Stimulated activated CD4-positive, alpha-beta T cell treated with anti-CD3 and anti-CD28 coated beads, Interleukin-1b, Interleukin-23, amount 100 ng/mL, for 24 hours (primary cell): ENCODE results near the gene CSNK2A1.

ENCODE experiments used
- DNase-seq, 4 experiments: peaks; one replicate each; pipeline ENCODE4 v3.0.0-alpha.2; 2020; ENCODE audit warnings: low read depth in 4 of 4, low spot score in 1 of 4

CSNK2A1 gene

DNA sequence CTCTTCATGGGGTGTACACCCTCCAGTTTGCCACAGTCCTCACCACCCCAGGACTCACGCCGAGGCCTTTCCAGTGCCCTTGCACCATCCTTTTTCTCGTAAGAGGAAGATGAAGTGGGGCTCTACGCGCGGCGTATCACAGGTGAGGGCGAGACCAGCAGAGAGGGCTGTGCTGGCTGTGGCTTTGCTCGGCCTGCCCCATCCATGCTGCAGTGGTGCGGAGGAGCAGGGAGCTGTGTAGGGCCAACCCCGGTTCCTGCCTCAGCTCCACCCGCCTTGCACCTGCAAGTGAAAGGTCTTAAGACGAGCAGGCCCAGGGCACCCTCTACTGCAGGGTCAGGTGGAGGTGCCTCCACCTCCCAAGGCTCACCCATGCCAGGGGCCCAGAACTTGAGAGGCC lies 111.4 kb downstream of the CSNK2A1 start:
- no peak for DNase-seq

DNA sequence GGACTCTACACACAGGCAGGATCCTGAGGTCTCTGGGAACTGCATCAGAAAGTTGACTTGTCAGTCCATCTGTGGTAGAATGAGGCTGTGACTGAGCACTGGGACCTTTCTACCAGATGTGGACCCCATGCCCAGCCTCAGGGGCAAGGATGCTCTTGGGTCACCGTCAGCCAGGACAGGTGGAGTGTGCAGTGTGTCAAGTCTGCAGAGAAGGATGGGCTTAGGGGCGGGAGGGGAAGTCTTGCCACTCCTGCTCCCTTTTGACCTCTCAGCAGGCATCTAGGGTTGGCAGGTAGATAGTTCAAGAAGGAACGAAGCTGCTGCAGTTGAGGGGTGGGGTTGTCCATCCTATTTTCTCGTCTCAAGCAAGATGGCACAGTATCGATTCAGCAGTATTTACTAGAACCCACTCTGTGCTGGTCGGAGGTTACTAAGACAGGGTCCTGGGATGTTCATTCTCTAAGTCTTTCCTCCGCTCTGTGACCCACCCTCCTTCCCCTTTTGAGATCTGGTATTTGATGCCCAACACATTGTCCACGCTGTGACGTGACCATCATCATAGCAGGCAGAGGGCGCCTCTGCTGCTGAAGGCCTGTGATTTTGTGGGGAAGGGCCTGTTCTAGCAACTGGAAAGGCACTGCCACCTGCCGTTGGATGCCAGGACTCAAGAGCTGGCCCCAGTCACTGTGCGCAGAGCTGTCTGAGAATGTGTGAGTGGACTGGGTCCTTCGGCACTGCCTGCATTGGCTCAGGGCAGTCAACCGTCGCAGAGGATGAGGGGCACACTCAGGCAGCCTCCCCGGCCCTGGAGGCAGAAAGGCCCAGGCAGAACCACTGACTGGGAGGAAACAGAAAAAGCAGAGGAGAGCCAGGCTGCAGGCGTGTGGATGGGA lies 112.3 kb downstream of the CSNK2A1 start:
- DNase-seq = peak in 1 of 4 experiments; percentile 24

DNA sequence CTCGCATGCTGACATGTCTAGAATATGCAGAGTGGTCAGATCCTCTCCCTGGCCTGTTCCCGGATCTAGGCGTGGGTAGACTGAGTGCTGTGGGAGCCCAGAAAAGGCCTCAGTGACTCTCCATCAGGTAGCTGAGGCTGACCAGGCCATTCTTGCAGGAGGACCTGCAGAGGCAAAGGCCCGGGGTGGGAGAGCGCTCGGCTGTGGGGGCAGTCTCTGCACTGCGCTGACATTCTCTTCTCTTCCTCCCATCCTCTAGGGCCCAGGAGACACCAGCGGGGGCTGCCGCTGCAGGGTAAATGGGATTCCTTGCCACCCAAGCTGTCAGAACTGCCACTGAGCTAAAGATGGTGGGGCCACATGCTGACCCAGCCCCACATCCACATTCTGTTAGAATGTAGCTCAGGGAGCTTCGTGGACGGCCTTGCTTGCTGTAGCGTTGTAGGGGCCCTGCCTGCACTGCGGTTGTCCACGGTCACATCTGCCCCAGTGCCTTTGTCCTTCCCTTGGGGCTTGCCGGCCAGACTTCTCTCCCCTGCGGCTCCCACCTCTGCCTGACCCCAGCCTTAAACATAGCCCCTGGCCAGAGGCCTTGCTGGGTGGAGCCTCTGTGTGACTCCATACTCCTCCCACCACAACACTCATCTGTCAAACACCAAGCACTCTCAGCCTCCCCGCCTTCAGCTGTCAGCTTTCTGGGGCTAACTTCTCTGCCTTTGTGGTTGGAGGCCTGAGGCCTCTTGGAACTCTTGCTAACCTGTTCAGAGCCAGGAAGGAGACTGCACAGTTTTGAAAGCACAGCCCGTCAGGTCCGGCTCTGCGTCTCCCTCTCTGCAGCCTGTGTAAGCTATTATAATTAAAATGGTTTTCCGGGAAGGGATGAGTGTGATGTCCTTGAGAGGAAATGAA lies 113.2 kb downstream of the CSNK2A1 start:
- DNase-seq = no peak

DNA sequence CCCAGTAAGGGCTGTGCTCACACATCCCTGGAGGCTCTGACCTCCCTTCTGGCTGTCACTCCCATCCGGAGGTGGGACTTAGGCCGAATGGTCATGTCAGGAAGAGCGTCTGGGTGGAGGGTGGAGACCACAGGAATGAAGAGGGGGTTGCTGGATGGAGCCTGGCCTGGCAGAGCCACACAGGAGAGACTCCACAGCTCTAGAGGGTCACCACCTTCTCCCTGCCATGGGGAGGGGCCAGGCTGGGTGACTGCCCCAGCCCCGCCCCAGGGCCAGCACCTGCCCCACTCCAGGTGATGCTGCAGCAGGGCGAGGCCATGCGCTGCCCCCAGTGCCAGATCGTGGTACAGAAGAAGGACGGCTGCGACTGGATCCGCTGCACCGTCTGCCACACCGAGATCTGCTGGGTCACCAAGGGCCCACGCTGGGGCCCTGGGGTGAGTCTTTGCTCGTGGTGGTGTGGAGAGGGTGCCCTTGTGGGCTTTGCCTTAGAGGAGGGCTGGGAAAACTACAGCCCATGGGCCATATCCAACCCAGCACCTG lies 114.9 kb downstream of the CSNK2A1 start:
- no peak for DNase-seq

DNA sequence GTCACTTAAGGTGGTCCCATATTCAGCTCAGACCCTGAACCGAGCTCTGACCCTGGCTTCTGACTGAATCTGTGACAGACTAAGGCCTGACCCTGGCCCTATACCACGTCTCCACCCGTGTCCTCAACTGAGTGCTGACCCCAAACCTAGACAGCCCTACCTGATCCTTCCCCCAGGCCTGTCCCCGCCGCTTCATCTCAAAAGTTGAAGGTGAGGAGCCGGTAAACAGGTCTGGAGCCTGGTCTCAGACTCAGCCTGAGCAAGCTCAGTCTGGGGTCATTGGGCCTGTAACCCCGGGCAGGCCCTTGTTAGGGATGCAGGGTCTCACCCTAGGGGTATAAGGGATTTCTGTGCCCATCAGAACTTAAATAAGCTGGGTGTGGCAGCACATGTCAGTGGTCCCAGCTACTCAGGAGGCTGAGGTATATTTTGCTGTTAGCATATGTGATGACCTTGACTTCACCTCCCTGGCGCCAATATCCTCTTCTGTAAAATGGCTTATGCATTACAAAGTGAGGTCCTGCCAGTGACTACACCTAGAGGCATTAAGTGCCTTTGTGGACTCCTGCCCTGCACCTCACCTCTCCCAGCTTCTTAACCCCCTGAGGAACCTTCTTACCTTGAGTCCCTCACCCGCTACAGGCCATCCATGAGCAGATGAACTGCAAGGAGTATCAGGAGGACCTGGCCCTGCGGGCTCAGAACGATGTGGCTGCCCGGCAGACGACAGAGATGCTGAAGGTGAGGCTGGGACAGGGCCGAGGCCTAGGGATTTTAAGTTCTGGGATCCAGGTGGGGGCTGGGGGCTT lies 115.5 kb downstream of the CSNK2A1 start:
- no peak for DNase-seq

DNA sequence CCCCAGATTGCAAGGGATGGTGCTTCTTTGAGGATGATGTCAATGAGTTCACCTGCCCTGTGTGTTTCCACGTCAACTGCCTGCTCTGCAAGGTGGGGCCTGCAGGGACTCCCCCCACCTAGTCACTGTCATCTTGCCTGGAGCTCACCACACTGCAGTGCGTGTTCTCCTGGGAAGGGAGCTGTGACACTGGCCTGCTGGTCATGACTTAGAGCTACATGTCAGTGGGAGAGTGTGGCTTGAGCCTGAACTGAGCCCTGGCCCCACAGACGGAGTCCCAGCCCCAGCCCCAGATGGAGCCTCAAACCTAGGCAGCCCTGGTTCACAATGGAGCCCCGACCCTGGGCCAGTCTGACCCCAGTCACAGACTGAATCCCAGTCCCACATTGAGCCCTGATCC lies 116.2 kb downstream of the CSNK2A1 start:
- no peak for DNase-seq

DNA sequence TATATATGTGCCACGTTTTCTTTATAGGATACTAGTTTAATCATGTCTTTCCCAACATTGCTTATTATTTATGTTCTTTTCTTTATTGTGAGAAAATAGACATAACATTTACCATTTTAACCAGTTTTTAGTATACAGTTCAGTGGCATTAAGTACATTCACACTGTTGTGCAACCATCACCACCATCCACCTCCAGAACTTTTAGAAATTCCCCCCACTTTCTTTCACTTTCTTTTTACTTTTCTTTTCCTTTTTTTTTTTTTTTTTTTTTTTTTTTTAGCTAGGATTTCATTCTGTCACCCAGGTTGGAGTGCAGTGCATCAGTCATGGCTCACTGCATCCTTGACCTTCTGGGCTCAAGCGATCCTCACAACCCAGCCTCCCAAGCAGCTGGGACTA lies 117.0 kb downstream of the CSNK2A1 start:
- no peak for DNase-seq
